Mesendoderm (in vitro differentiated cells): ENCODE results near the gene FBLN2.

ENCODE experiments used
- DNase-seq: peaks from one replicate; pipeline ENCODE4 v3.0.0; 2013
- H2AK5ac ChIP-seq: 2 replicates; pipeline ENCODE4 v1.6.1; 2013; ENCODE audit warnings: low read length, inconsistent platforms
- H2BK120ac ChIP-seq: 2 replicates; pipeline ENCODE4 v1.6.1; 2013; ENCODE audit warnings: low read depth, mild to moderate bottlenecking, low read length, moderate library complexity, mixed read lengths
- H2BK15ac ChIP-seq: replicated peaks from 2 replicates; pipeline ENCODE4 v1.6.1; 2013; ENCODE audit warnings: low read depth, mild to moderate bottlenecking, moderate library complexity
- H2BK5ac ChIP-seq: 2 replicates; pipeline ENCODE4 v1.6.1; 2013; ENCODE audit warnings: low read length, inconsistent platforms
- H3K18ac ChIP-seq: 2 replicates; pipeline ENCODE4 v1.6.1; 2013; ENCODE audit warnings: mild to moderate bottlenecking, low read length, mixed read lengths
- H3K23ac ChIP-seq: one replicate; pipeline ENCODE4 v1.6.1; 2013; ENCODE audit warnings: low read length
- H3K27ac ChIP-seq: 2 replicates; pipeline ENCODE4 v1.5.1; 2013; ENCODE audit warnings: low read depth, mild to moderate bottlenecking, inconsistent platforms, low read length, moderate library complexity
- H3K27me3 ChIP-seq: 2 replicates; pipeline ENCODE4 v1.6.1; 2013; ENCODE audit warnings: low read length, control low read depth, mild to moderate bottlenecking, inconsistent platforms; ENCODE audit not compliant: insufficient read depth, poor library complexity
- H3K36me3 ChIP-seq: 2 replicates; pipeline ENCODE4 v1.6.1; 2013; ENCODE audit warnings: low read length, inconsistent platforms; ENCODE audit not compliant: control insufficient read depth, insufficient read depth
- H3K4ac ChIP-seq: one replicate; pipeline ENCODE4 v1.6.1; 2013; ENCODE audit warnings: low read depth, mild to moderate bottlenecking, low read length, moderate library complexity
- H3K4me1 ChIP-seq: 2 replicates; pipeline ENCODE4 v1.6.1; 2013; ENCODE audit warnings: low read depth, low read length, inconsistent platforms; ENCODE audit not compliant: control insufficient read depth
- H3K4me2 ChIP-seq: 2 replicates; pipeline ENCODE4 v1.6.1; 2013; ENCODE audit warnings: low read length
- H3K4me3 ChIP-seq: 2 replicates; pipeline ENCODE4 v1.5.1; 2013; ENCODE audit warnings: mild to moderate bottlenecking, low read length
- H3K56ac ChIP-seq: one replicate; pipeline ENCODE4 v1.6.1; 2013; ENCODE audit warnings: low read length
- H3K79me1 ChIP-seq: 2 replicates; pipeline ENCODE4 v1.6.1; 2013; ENCODE audit warnings: low read length, inconsistent platforms
- H3K79me2 ChIP-seq: 2 replicates; pipeline ENCODE4 v1.6.1; 2013; ENCODE audit warnings: mild to moderate bottlenecking, low read length; ENCODE audit not compliant: control insufficient read depth, insufficient read depth
- H3K9ac ChIP-seq: 2 replicates; pipeline ENCODE4 v1.6.1; 2013; ENCODE audit warnings: low read length, inconsistent platforms
- H4K5ac ChIP-seq: one replicate; pipeline ENCODE4 v1.6.1; 2013; ENCODE audit warnings: low read length
- H4K8ac ChIP-seq: one replicate; pipeline ENCODE4 v1.6.1; 2013; ENCODE audit warnings: low read depth, mild to moderate bottlenecking, control low read depth, low read length, moderate library complexity
- WGBS: extraction: QIAGEN DNeasy Blood & Tissue Kit; methylation state at CpG from one replicate; pipeline ENCODE4 v1.1.7; 2013; ENCODE audit warnings: low lambda C conversion rate, missing lambda C conversion rate; ENCODE audit not compliant: insufficient coverage; ENCODE audit errors: extremely low coverage; 5-methylcytosine and 5-hydroxymethylcytosine counted together

Gene FBLN2

GRCh38 chr3:13665582-13666226 lies 116.8 kb downstream of the FBLN2 start:
- no peaks in the 10 kb centered on the region for H3K27me3 ChIP-seq
- H2AK5ac ChIP-seq: no peak overlapping the region
- no CpG with 5 or more reads among the region's 16 CpGs for WGBS
- H3K27ac ChIP-seq: no peak overlapping the region
- no peak overlapping the region for H2BK15ac ChIP-seq
- H3K23ac ChIP-seq: no peak overlapping the region
- H3K4me2 ChIP-seq: no peak overlapping the region
- no peak overlapping the region for H3K9ac ChIP-seq
- no peak overlapping the region for H3K4me3 ChIP-seq
- H4K8ac ChIP-seq: no peak overlapping the region
- no peak overlapping the region for H2BK5ac ChIP-seq
- no peak overlapping the region for H2BK120ac ChIP-seq
- no peak overlapping the region for H3K56ac ChIP-seq
- no peaks in the 10 kb centered on the region for H3K79me2 ChIP-seq
- no peaks in the 10 kb centered on the region for H3K4me1 ChIP-seq
- no peak overlapping the region for H4K5ac ChIP-seq
- no peak overlapping the region for H3K4ac ChIP-seq
- no peak for DNase-seq
- no peak overlapping the region for H3K18ac ChIP-seq
- H3K79me1 ChIP-seq: no peaks in the 10 kb centered on the region
- no peaks in the 10 kb centered on the region for H3K36me3 ChIP-seq

GRCh38 chr3:13666227-13666619 lies 117.3 kb downstream of the FBLN2 start:
- WGBS: no CpG with 5 or more reads among the region's 4 CpGs
- no peak for DNase-seq

GRCh38 chr3:13666781-13667709 lies 118.1 kb downstream of the FBLN2 start:
- no peaks in the 10 kb centered on the region for H3K4me1 ChIP-seq
- no peak overlapping the region for H3K56ac ChIP-seq
- WGBS: no CpG with 5 or more reads among the region's 18 CpGs
- H2BK15ac ChIP-seq: no peak overlapping the region
- H3K36me3 ChIP-seq: no peaks in the 10 kb centered on the region
- no peak overlapping the region for H4K5ac ChIP-seq
- no peak overlapping the region for H4K8ac ChIP-seq
- no peaks in the 10 kb centered on the region for H3K27me3 ChIP-seq
- H3K79me1 ChIP-seq: no peaks in the 10 kb centered on the region
- no peak overlapping the region for H3K23ac ChIP-seq
- no peaks in the 10 kb centered on the region for H3K79me2 ChIP-seq
- no peak overlapping the region for H3K4me2 ChIP-seq
- no peak overlapping the region for H3K27ac ChIP-seq
- H3K4ac ChIP-seq: no peak overlapping the region
- no peak overlapping the region for H3K9ac ChIP-seq
- H3K4me3 ChIP-seq: no peak overlapping the region
- H2BK5ac ChIP-seq: no peak overlapping the region
- H2AK5ac ChIP-seq: no peak overlapping the region
- no peak for DNase-seq
- no peak overlapping the region for H2BK120ac ChIP-seq
- H3K18ac ChIP-seq: no peak overlapping the region

More at GRCh38 chr3:13666227-13666619, 117.3 kb downstream of the FBLN2 start:
- Histone ChIP-seq H3K56ac (no peak overlapping the region), H3K9ac (no peak overlapping the region), H2BK15ac (no peak overlapping the region), H3K27me3 (no peaks in the 10 kb centered on the region), H2BK5ac (no peak overlapping the region), H3K4ac (no peak overlapping the region), H4K8ac (no peak overlapping the region), H3K4me1 (no peaks in the 10 kb centered on the region), H3K27ac (no peak overlapping the region), H3K79me2 (no peaks in the 10 kb centered on the region), H4K5ac (no peak overlapping the region), H3K23ac (no peak overlapping the region), H3K18ac (no peak overlapping the region), H3K36me3 (no peaks in the 10 kb centered on the region), H3K4me2 (no peak overlapping the region), H3K4me3 (no peak overlapping the region), H3K79me1 (no peaks in the 10 kb centered on the region), H2AK5ac (no peak overlapping the region), H2BK120ac (no peak overlapping the region)

- Histone ChIP-seq H4K5ac (no peak overlapping the region), H3K27me3 (no peaks in the 10 kb centered on the region), H3K4me2 (no peak overlapping the region), H3K56ac (no peak overlapping the region), H3K4me1 (no peaks in the 10 kb centered on the region), H3K79me2 (no peaks in the 10 kb centered on the region), H3K27ac (no peak overlapping the region), H3K4ac (no peak overlapping the region), H3K23ac (no peak overlapping the region), H2BK15ac (no peak overlapping the region), H3K79me1 (no peaks in the 10 kb centered on the region), H2BK120ac (no peak overlapping the region), H3K18ac (no peak overlapping the region), H4K8ac (no peak overlapping the region), H3K36me3 (no peaks in the 10 kb centered on the region), H3K9ac (no peak overlapping the region), H3K4me3 (no peak overlapping the region), H2BK5ac (no peak overlapping the region), H2AK5ac (no peak overlapping the region)
- DNase-seq: no peak
- WGBS: no CpG with 5 or more reads among the region's 5 CpGs
Measured at GRCh38 chr3:13668136-13668535, 119.2 kb downstream of the FBLN2 start.

DNA sequence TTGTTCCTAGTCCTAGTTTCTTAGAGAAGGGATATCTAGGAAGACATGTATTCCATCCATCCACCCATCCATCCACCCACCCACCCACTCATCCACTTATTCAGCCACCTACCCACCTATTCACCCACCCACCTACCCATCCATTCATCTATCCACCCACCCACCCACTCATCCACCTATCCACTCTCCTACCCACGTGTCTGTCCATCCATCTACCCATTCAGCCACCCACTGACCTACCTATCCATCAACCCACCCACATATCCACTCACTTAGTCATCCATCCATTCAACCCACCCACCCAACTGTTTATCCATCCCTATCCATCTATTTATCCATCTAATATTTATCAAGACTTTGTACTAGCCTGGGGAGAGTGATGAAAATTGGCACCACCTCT lies 120.5 kb downstream of the FBLN2 start:
- H3K23ac ChIP-seq: no peak overlapping the region
- no peak overlapping the region for H2BK120ac ChIP-seq
- no peaks in the 10 kb centered on the region for H3K4me1 ChIP-seq
- no peak overlapping the region for H3K4me2 ChIP-seq
- H3K27ac ChIP-seq: no peak overlapping the region
- no peak overlapping the region for H2AK5ac ChIP-seq
- H3K56ac ChIP-seq: no peak overlapping the region
- H2BK15ac ChIP-seq: no peak overlapping the region
- no peak for DNase-seq
- H2BK5ac ChIP-seq: no peak overlapping the region
- H3K4me3 ChIP-seq: no peak overlapping the region
- no peak overlapping the region for H3K18ac ChIP-seq
- no peaks in the 10 kb centered on the region for H3K79me2 ChIP-seq
- no CpG with 5 or more reads among the region's 1 CpG for WGBS
- no peaks in the 10 kb centered on the region for H3K27me3 ChIP-seq
- no peak overlapping the region for H4K8ac ChIP-seq
- no peaks in the 10 kb centered on the region for H3K79me1 ChIP-seq
- no peaks in the 10 kb centered on the region for H3K36me3 ChIP-seq
- no peak overlapping the region for H3K9ac ChIP-seq
- H4K5ac ChIP-seq: no peak overlapping the region
- no peak overlapping the region for H3K4ac ChIP-seq
